Measurements from ENCODE around the gene HPSE2.

- TF ChIP-seq CTCF (IDR thresholded peaks at IDR 0.05; ENCODE audit: borderline replicate concordance, extremely low read depth, low read length, poor library complexity, severe bottlenecking) (peak; percentile 55), EZH2 (IDR thresholded peaks at IDR 0.05; ENCODE audit: borderline replicate concordance, low read depth, low read length, severe bottlenecking) (no peak)
Measured at GRCh38 chr10:99276848-99277486, 41.3 kb upstream of the HPSE2 start.

Data from DND-41 (cell line).